Naive thymus-derived CD4-positive, alpha-beta T cell (primary cell): ENCODE data around the gene CPNE6. TPM values are rescaled to one million over a fixed set of nuclear protein-coding genes. Genes with fewer than 3 reads are reported as not detected.

Experiments used
- ATAC-seq: fragments of 150-1000 bp; cut with Tn5 transposase; 2 replicates; pipeline ENCODE4 v1.10.0; 2021; ENCODE audit warnings: mild to moderate bottlenecking, moderate library complexity
- CTCF ChIA-PET: fragments of 350-600 bp; sonication (Branson Sonifier 250); formaldehyde crosslinking; loops from one replicate; lab custom pipeline; 2021; ENCODE audit warnings: antibody characterized with exemption; lab: Charles Lee
- POLR2A ChIA-PET: fragments of 350-600 bp; sonication (Branson Sonifier 250); formaldehyde crosslinking; loops from one replicate; lab custom pipeline; 2021; ENCODE audit warnings: antibody characterized with exemption, inconsistent platforms; lab: Charles Lee
- DNase-seq, 9 donors: peaks; one replicate each; pipeline versions ENCODE4 v3.0.0 to v3.0.0-alpha.2; 2020 to 2022; ENCODE audit warnings: mixed read lengths in 1 of 9
- H3K27ac ChIP-seq: one replicate; pipeline ENCODE4 v1.7.0; 2013; ENCODE audit warnings: mild to moderate bottlenecking, low read depth, low read length, moderate library complexity
- H3K27me3 ChIP-seq, 2 donors: one replicate each; pipeline ENCODE4 v1.7.0; 2013; ENCODE audit warnings: low read length in 2 of 2, mild to moderate bottlenecking in 2 of 2, moderate library complexity in 2 of 2; ENCODE audit not compliant: control insufficient read depth in 2 of 2, insufficient read depth in 2 of 2
- H3K36me3 ChIP-seq, 3 experiments: 1 replicate in 2 of 3; 2 replicates in 1 of 3; pipeline ENCODE4 v1.7.0; 2013; ENCODE audit warnings: low read length in 3 of 3, mild to moderate bottlenecking in 3 of 3, moderate library complexity in 1 of 3; ENCODE audit not compliant: insufficient read depth in 3 of 3, control insufficient read depth in 2 of 3
- H3K4me1 ChIP-seq, 2 donors: one replicate each; pipeline ENCODE4 v1.7.0; 2013; ENCODE audit warnings: low read length in 2 of 2, mild to moderate bottlenecking in 2 of 2, moderate library complexity in 1 of 2; ENCODE audit not compliant: control insufficient read depth in 2 of 2, insufficient read depth in 2 of 2
- H3K4me3 ChIP-seq: 2 replicates; pipeline ENCODE4 v1.7.0; 2013; ENCODE audit warnings: mild to moderate bottlenecking, low read length
- H3K9me3 ChIP-seq, 3 experiments: 1 replicate in 2 of 3; 2 replicates in 1 of 3; pipeline ENCODE4 v1.7.0; 2013; ENCODE audit warnings: low read length in 3 of 3; ENCODE audit not compliant: control insufficient read depth in 2 of 3
- H3K27ac Mint-ChIP-seq, 9 donors: one replicate each; pipeline ENCODE4 v1.8.0; 2020 to 2022; ENCODE audit warnings: mixed read lengths in 9 of 9, mild to moderate bottlenecking in 8 of 9, moderate library complexity in 5 of 9, inconsistent platforms in 2 of 9
- H3K27me3 Mint-ChIP-seq, 5 donors: one replicate each; pipeline ENCODE4 v1.8.0; 2021 to 2022; ENCODE audit warnings: mixed read lengths in 5 of 5, mild to moderate bottlenecking in 1 of 5
- H3K36me3 Mint-ChIP-seq, 5 donors: one replicate each; pipeline ENCODE4 v1.8.0; 2020 to 2022; ENCODE audit warnings: mixed read lengths in 5 of 5, mild to moderate bottlenecking in 3 of 5, inconsistent platforms in 1 of 5
- H3K4me1 Mint-ChIP-seq, 7 donors: one replicate each; pipeline ENCODE4 v1.8.0; 2020 to 2022; ENCODE audit warnings: mixed read lengths in 7 of 7, mild to moderate bottlenecking in 3 of 7, inconsistent platforms in 1 of 7
- H3K4me3 Mint-ChIP-seq, 10 donors: one replicate each; pipeline ENCODE4 v1.8.0; 2020 to 2022; ENCODE audit warnings: mild to moderate bottlenecking in 10 of 10, mixed read lengths in 10 of 10, moderate library complexity in 6 of 10, inconsistent platforms in 2 of 10
- H3K9me3 Mint-ChIP-seq, 11 donors: one replicate each; pipeline ENCODE4 v1.8.0; 2020 to 2022; ENCODE audit warnings: mixed read lengths in 11 of 11, mild to moderate bottlenecking in 4 of 11, inconsistent platforms in 1 of 11, moderate library complexity in 1 of 11
- intact Hi-C, 2 donors: fragments of 100-400 bp; cut with micrococcal nuclease; formaldehyde crosslinking; loops; one replicate each; pipeline ENCODE4 v1.15.1; 2023
- polyA plus RNA-seq, 2 donors: library from polyadenylated mRNA; unstranded; fragments of 300-500 nt; fragmentation: Illumina TruSeq; gene quantifications; one replicate each; pipeline ENCODE4 v1.2.3, GENCODE V29; 2021
- total RNA-seq, 6 experiments: library from RNA in 5 of 6; stranded (reverse) in 5 of 6; gene quantifications; 1 replicate in 5 of 6; 2 replicates in 1 of 6; pipeline ENCODE4 v1.2.3 and lab custom pipeline; 2021 to 2026

The CPNE6 gene
- total and polyA plus RNA-seq, 7 experiments from 2014 or later = 0.12 TPM; not detected in 6

- ChIA-PET POLR2A (interaction anchor here (1.4 kb wide), 1 partner anchor 15 kb away, joined by 3 read pairs; no protein-coding TSS in a partner anchor), CTCF (interaction anchor here (0.6 kb wide), 1 partner anchor 208 kb away, joined by 4 read pairs; no protein-coding TSS in a partner anchor)
- H3K27me3 ChIP-seq = no peaks in the 10 kb centered on the region
- H3K4me1 Mint-ChIP-seq = no peaks in the 10 kb centered on the region
- no peaks in the 10 kb centered on the region for H3K4me1 ChIP-seq
- no peaks in the 10 kb centered on the region for H3K36me3 ChIP-seq
- DNase-seq = no peak
- no peaks in the 10 kb centered on the region for H3K36me3 Mint-ChIP-seq
- no peaks in the 10 kb centered on the region for H3K9me3 ChIP-seq
- no peak overlapping the region for H3K27ac Mint-ChIP-seq
- H3K4me3 Mint-ChIP-seq = no peak overlapping the region
- no peak overlapping the region for H3K4me3 ChIP-seq
- H3K27me3 Mint-ChIP-seq = peaks cover 0 to 6% (median 2%) of the 10 kb centered on the region in 5 donors
- no peak overlapping the region for H3K27ac ChIP-seq
- intact Hi-C loops = no loop called here
- no peak for ATAC-seq
- no peaks in the 10 kb centered on the region for H3K9me3 Mint-ChIP-seq
Measured at GRCh38 chr14:24065408-24065807, 6.0 kb upstream of the CPNE6 start.

GRCh38 chr14:24066496-24067132 lies 4.7 kb upstream of the CPNE6 start:
- H3K27me3 Mint-ChIP-seq = peaks cover 0 to 13% (median 5%) of the 10 kb centered on the region in 5 donors
- Histone ChIP-seq H3K9me3 (no peaks in the 10 kb centered on the region), H3K27ac (no peak overlapping the region), H3K36me3 (no peaks in the 10 kb centered on the region), H3K4me1 (no peaks in the 10 kb centered on the region), H3K27me3 (no peaks in the 10 kb centered on the region), H3K4me3 (no peak overlapping the region)
- H3K36me3 Mint-ChIP-seq = no peaks in the 10 kb centered on the region
- intact Hi-C loops = no loop called here
- ChIA-PET CTCF (interaction anchor here (1.2 kb wide), 1 partner anchor 42 kb away, joined by 3 read pairs; no protein-coding TSS in a partner anchor), POLR2A (interaction anchor here (0.8 kb wide), 1 partner anchor 19 kb away, joined by 3 read pairs; no protein-coding TSS in a partner anchor)
- DNase-seq (no peak), ATAC-seq (no peak)
- no peak overlapping the region for H3K27ac Mint-ChIP-seq
- no peaks in the 10 kb centered on the region for H3K9me3 Mint-ChIP-seq
- H3K4me1 Mint-ChIP-seq = peaks cover 0 to 6% (median 0%) of the 10 kb centered on the region in 7 donors
- no peak overlapping the region for H3K4me3 Mint-ChIP-seq

- Histone ChIP-seq H3K27me3 (no peaks in the 10 kb centered on the region), H3K36me3 (no peaks in the 10 kb centered on the region), H3K27ac (no peak overlapping the region), H3K9me3 (no peaks in the 10 kb centered on the region), H3K4me3 (no peak overlapping the region), H3K4me1 (no peaks in the 10 kb centered on the region)
- Mint-ChIP-seq H3K4me3 (no peak overlapping the region), H3K27ac (no peak overlapping the region), H3K36me3 (no peaks in the 10 kb centered on the region), H3K9me3 (no peaks in the 10 kb centered on the region), H3K27me3 (peaks cover 0 to 13% (median 5%) of the 10 kb centered on the region in 5 donors), H3K4me1 (peaks cover 0 to 6% (median 0%) of the 10 kb centered on the region in 7 donors)
- DNase-seq (no peak), ATAC-seq (no peak)
- CTCF ChIA-PET = interaction anchor here (1.2 kb wide), 1 partner anchor 42 kb away, joined by 3 read pairs; no protein-coding TSS in a partner anchor
- POLR2A ChIA-PET = interaction anchor here (0.8 kb wide), 1 partner anchor 18 kb away, joined by 3 read pairs; no protein-coding TSS in a partner anchor
- intact Hi-C loops = no loop called here
Measured at GRCh38 chr14:24067133-24068082, 4.0 kb upstream of the CPNE6 start.

- intact Hi-C loops = no loop called here
- no peaks in the 10 kb centered on the region for H3K9me3 Mint-ChIP-seq
- peaks cover 0 to 13% (median 5%) of the 10 kb centered on the region in 5 donors for H3K27me3 Mint-ChIP-seq
- ATAC-seq = no peak
- Histone ChIP-seq H3K27me3 (no peaks in the 10 kb centered on the region), H3K9me3 (no peaks in the 10 kb centered on the region), H3K4me1 (no peaks in the 10 kb centered on the region), H3K4me3 (no peak overlapping the region), H3K27ac (no peak overlapping the region), H3K36me3 (no peaks in the 10 kb centered on the region)
- peaks cover 0 to 6% (median 0%) of the 10 kb centered on the region in 7 donors for H3K4me1 Mint-ChIP-seq
- no peak for DNase-seq
- no peak overlapping the region for H3K4me3 Mint-ChIP-seq
- ChIA-PET CTCF (interaction anchor here (0.6 kb wide), 1 partner anchor 25 kb away, joined by 3 read pairs; no protein-coding TSS in a partner anchor), POLR2A (interaction anchor here (0.6 kb wide), 1 partner anchor 11 kb away, joined by 3 read pairs; no protein-coding TSS in a partner anchor)
- H3K36me3 Mint-ChIP-seq = no peaks in the 10 kb centered on the region
- no peak overlapping the region for H3K27ac Mint-ChIP-seq
Measured at GRCh38 chr14:24068711-24069410, 2.5 kb upstream of the CPNE6 start.

- H3K9me3 Mint-ChIP-seq = no peaks in the 10 kb centered on the region
- no peak overlapping the region for H3K27ac Mint-ChIP-seq
- no peak overlapping the region for H3K4me3 Mint-ChIP-seq
- POLR2A ChIA-PET = no interaction called here
- Histone ChIP-seq H3K4me3 (no peak overlapping the region), H3K27me3 (no peaks in the 10 kb centered on the region), H3K9me3 (no peaks in the 10 kb centered on the region), H3K4me1 (no peaks in the 10 kb centered on the region), H3K36me3 (no peaks in the 10 kb centered on the region), H3K27ac (no peak overlapping the region)
- H3K27me3 Mint-ChIP-seq = peaks cover 0 to 13% (median 5%) of the 10 kb centered on the region in 5 donors
- intact Hi-C loops = no loop called here
- CTCF ChIA-PET = no interaction called here
- no peak for DNase-seq
- H3K36me3 Mint-ChIP-seq = no peaks in the 10 kb centered on the region
- peaks cover 0 to 6% (median 0%) of the 10 kb centered on the region in 7 donors for H3K4me1 Mint-ChIP-seq
- no peak for ATAC-seq
Measured at GRCh38 chr14:24069411-24069735, 2.0 kb upstream of the CPNE6 start.
